ENCODE data around the gene CPA2. TPM values are rescaled to one million over a fixed set of nuclear protein-coding genes. Genes with fewer than 3 reads are reported as not detected.
A peak's percentile ranks its signal among the peaks of the same experiment; 100 is the strongest.
"Not testable (repeated sequence)": the region's sequence is repeated elsewhere in the genome, so short reads cannot be mapped to it uniquely, and the experiment has no call there.

CPA2 gene
- total and polyA plus RNA-seq, 7 donors = 0.23 to 0.32 (median 0.30) TPM; not detected in 4

DNA sequence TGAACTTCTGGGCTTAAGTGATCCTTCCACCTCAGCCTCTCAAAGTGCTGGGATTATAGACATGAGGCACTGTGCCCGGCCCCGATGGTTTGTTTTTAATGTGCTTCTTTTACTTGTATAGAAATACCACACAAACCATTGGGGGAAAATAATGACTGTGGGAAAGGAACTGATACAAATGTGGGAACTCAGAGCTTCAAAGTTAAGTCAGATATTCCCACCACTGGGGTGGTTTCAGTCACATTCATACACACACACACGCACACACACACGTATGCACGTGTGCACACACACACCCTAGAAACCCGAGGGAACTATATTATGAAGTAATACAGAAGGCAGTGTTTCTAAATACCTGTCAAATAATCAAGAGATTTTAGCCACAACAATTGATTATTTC is 43.3 kb downstream of the CPA2 start:
- no peak overlapping the region for H3K4me3 ChIP-seq
- TF ChIP-seq CTCF (IDR thresholded peaks at IDR 0.05) = no peak
- no peaks in the 10 kb centered on the region for H3K9me3 ChIP-seq
- intact Hi-C loops (cut with DNase I) = no loop called here
- no peaks in the 10 kb centered on the region for H3K4me1 ChIP-seq
- WGBS, 3 donors = 72 to 74% (median 73%) methylated on average over 6 of the region's 6 CpGs
- no peak overlapping the region for H3K27ac ChIP-seq
- DNase-seq = no peak
- no peak for ATAC-seq
- no peaks in the 10 kb centered on the region for H3K36me3 ChIP-seq (ENCODE audit: insufficient read depth in 1 of 2, low read depth in 1 of 2)
- H3K27me3 ChIP-seq (ENCODE audit: insufficient read depth in 3 of 3, low read length in 2 of 3) = no peaks in the 10 kb centered on the region

GRCh38 chr7:130314305-130314704 is 47.6 kb downstream of the CPA2 start:
- H3K27ac ChIP-seq = no peak overlapping the region
- no peak for TF ChIP-seq CTCF (IDR thresholded peaks at IDR 0.05)
- no peaks in the 10 kb centered on the region for H3K9me3 ChIP-seq
- H3K36me3 ChIP-seq (ENCODE audit: insufficient read depth in 1 of 2, low read depth in 1 of 2) = no peaks in the 10 kb centered on the region
- ATAC-seq = no peak
- DNase-seq = no peak
- no peaks in the 10 kb centered on the region for H3K4me1 ChIP-seq
- no peak overlapping the region for H3K4me3 ChIP-seq
- no peaks in the 10 kb centered on the region for H3K27me3 ChIP-seq (ENCODE audit: insufficient read depth in 3 of 3, low read length in 2 of 3)
- intact Hi-C loops (cut with DNase I) = no loop called here
- 82 to 85% (median 83%) methylated on average over 6 of the region's 6 CpGs for WGBS, 3 donors

GRCh38 chr7:130319541-130319940 is 52.9 kb downstream of the CPA2 start:
- TF ChIP-seq CTCF (IDR thresholded peaks at IDR 0.05) = no peak
- intact Hi-C loops (cut with DNase I) = no loop called here
- Histone ChIP-seq H3K36me3 (ENCODE audit: insufficient read depth in 1 of 2, low read depth in 1 of 2) (no peaks in the 10 kb centered on the region), H3K4me1 (no peaks in the 10 kb centered on the region), H3K27ac (no peak overlapping the region), H3K27me3 (ENCODE audit: insufficient read depth in 3 of 3, low read length in 2 of 3) (no peaks in the 10 kb centered on the region), H3K9me3 (no peaks in the 10 kb centered on the region), H3K4me3 (no peak overlapping the region)
- DNase-seq (no peak), ATAC-seq (no peak)
- WGBS, 3 donors = 96 to 100% (median 100%) methylated on average over 1 of the region's 1 CpG

- DNase-seq; H3K36me3 ChIP-seq (ENCODE audit: insufficient read depth in 1 of 2, low read depth in 1 of 2); H3K27me3 ChIP-seq (ENCODE audit: insufficient read depth in 3 of 3, low read length in 2 of 3); H3K9me3 ChIP-seq; H3K4me1 ChIP-seq; H3K4me3 ChIP-seq; H3K27ac ChIP-seq; intact Hi-C loops (cut with DNase I): not testable (repeated sequence)
- ATAC-seq = peak in 2 of 4 donors; percentile 26 to 63
- 78 to 88% (median 86%) methylated on average over 3 of the region's 3 CpGs for WGBS, 3 donors
Observed at GRCh38 chr7:130321542-130322229, 55.0 kb downstream of the CPA2 start.

- no peak for DNase-seq
- ATAC-seq = no peak
- no peaks in the 10 kb centered on the region for H3K4me1 ChIP-seq
- H3K9me3 ChIP-seq = no peaks in the 10 kb centered on the region
- 90 to 92% (median 91%) methylated on average over 7 of the region's 7 CpGs for WGBS, 3 donors
- intact Hi-C loops (cut with DNase I) = no loop called here
- no peaks in the 10 kb centered on the region for H3K27me3 ChIP-seq (ENCODE audit: insufficient read depth in 3 of 3, low read length in 2 of 3)
- no peak overlapping the region for H3K27ac ChIP-seq
- H3K36me3 ChIP-seq (ENCODE audit: insufficient read depth in 1 of 2, low read depth in 1 of 2) = no peaks in the 10 kb centered on the region
- no peak overlapping the region for H3K4me3 ChIP-seq
- no peak for TF ChIP-seq CTCF (IDR thresholded peaks at IDR 0.05)
Observed at GRCh38 chr7:130322615-130323014, 56.0 kb downstream of the CPA2 start.
